GM19240 (cell line): ENCODE data around the gene MRPL33.
"Not testable (repeated sequence)": the region's sequence is repeated elsewhere in the genome, so short reads cannot be mapped to it uniquely, and the experiment has no call there.

Experiments
- DNase-seq: peaks from one replicate; pipeline ENCODE4 v3.0.0; 2011; ENCODE audit warnings: low spot score; ENCODE audit not compliant: insufficient read length

MRPL33 gene

GRCh38 chr2:27741673-27742072, 29.8 kb upstream of the MRPL33 start:
- no peak for DNase-seq

- DNase-seq = no peak
Observed at GRCh38 chr2:27742571-27742970, 28.9 kb upstream of the MRPL33 start.

GRCh38 chr2:27745494-27745893, 26.0 kb upstream of the MRPL33 start:
- not testable (repeated sequence) for DNase-seq

GRCh38 chr2:27746325-27746724, 25.2 kb upstream of the MRPL33 start:
- DNase-seq = no peak

GRCh38 chr2:27747827-27748352, 23.6 kb upstream of the MRPL33 start:
- no peak for DNase-seq

GRCh38 chr2:27748803-27749554, 22.5 kb upstream of the MRPL33 start:
- not testable (repeated sequence) for DNase-seq

GRCh38 chr2:27751377-27751776, 20.1 kb upstream of the MRPL33 start:
- DNase-seq = no peak

GRCh38 chr2:27752551-27753237, 18.8 kb upstream of the MRPL33 start:
- DNase-seq = no peak

GRCh38 chr2:27754138-27754588, 17.4 kb upstream of the MRPL33 start:
- no peak for DNase-seq

- no peak for DNase-seq
Observed at GRCh38 chr2:27754831-27755230, 16.7 kb upstream of the MRPL33 start.

- no peak for DNase-seq
Observed at GRCh38 chr2:27756091-27756490, 15.4 kb upstream of the MRPL33 start.

GRCh38 chr2:27756544-27757498, 14.7 kb upstream of the MRPL33 start:
- no peak for DNase-seq

GRCh38 chr2:27762951-27763906, 8.3 kb upstream of the MRPL33 start:
- DNase-seq = no peak

GRCh38 chr2:27763907-27764267, 7.6 kb upstream of the MRPL33 start:
- DNase-seq = no peak

GRCh38 chr2:27764526-27764925, 7.0 kb upstream of the MRPL33 start:
- DNase-seq = not testable (repeated sequence)

GRCh38 chr2:27765621-27766286, 5.8 kb upstream of the MRPL33 start:
- DNase-seq = no peak

- no peak for DNase-seq
Observed at GRCh38 chr2:27766287-27766661, 5.2 kb upstream of the MRPL33 start.

GRCh38 chr2:27771202-27771547, 344 bp upstream of the MRPL33 start:
- no peak for DNase-seq

GRCh38 chr2:27772804-27773203, 1.3 kb downstream of the MRPL33 start:
- DNase-seq = no peak

GRCh38 chr2:27773959-27774358, 2.4 kb downstream of the MRPL33 start:
- no peak for DNase-seq
